DND-41 (cell line): ENCODE results near the gene KHDRBS2.

Source experiments
- EZH2 ChIP-seq: IDR thresholded peaks from 3 replicates; pipeline ENCODE4 v1.6.1; 2012; ENCODE audit warnings: borderline replicate concordance, low read depth, mild to moderate bottlenecking, moderate library complexity, low read length, inconsistent platforms; ENCODE audit not compliant: severe bottlenecking
- TF ChIP-seq, protein P1 (sequence below): IDR thresholded peaks from 2 replicates; pipeline ENCODE4 v1.5.1; 2012; ENCODE audit warnings: borderline replicate concordance, low read length, moderate library complexity, mild to moderate bottlenecking; ENCODE audit not compliant: poor library complexity, severe bottlenecking; ENCODE audit errors: extremely low read depth

DNA sequence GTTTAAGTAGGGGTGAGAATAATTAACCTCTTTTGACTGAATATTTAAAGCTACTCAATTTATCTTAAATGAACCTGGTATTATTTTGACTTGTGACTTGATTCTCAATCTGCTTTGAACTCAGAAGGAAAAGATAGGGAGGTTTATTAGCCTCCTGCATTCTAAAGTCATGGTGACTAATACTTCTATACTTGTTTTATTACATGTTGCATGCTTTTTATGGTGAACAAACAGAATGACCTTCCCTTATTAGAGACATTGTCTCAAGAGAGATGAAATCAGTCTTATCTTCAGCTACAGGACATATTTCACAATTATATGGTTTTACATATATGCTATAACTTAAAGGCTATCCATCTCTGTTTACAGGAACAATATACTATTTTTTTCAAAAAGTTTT, 336.9 kb downstream of the KHDRBS2 start:
- TF ChIP-seq, protein P1, sequence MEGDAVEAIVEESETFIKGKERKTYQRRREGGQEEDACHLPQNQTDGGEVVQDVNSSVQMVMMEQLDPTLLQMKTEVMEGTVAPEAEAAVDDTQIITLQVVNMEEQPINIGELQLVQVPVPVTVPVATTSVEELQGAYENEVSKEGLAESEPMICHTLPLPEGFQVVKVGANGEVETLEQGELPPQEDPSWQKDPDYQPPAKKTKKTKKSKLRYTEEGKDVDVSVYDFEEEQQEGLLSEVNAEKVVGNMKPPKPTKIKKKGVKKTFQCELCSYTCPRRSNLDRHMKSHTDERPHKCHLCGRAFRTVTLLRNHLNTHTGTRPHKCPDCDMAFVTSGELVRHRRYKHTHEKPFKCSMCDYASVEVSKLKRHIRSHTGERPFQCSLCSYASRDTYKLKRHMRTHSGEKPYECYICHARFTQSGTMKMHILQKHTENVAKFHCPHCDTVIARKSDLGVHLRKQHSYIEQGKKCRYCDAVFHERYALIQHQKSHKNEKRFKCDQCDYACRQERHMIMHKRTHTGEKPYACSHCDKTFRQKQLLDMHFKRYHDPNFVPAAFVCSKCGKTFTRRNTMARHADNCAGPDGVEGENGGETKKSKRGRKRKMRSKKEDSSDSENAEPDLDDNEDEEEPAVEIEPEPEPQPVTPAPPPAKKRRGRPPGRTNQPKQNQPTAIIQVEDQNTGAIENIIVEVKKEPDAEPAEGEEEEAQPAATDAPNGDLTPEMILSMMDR: no peak
- TF ChIP-seq EZH2: no peak
